Endothelial cell of umbilical vein (primary cell): ENCODE data around the gene MN1. TPM values are rescaled to one million over a fixed set of nuclear protein-coding genes. Genes with fewer than 3 reads are reported as not detected.

Source experiments
- BruUV-seq: library from RNA; stranded (reverse); fragments of 400-500 nt; replicated peaks from 2 replicates; lab custom pipeline; 2021; lab: Mats Ljungman, UMichigan
- CTCF ChIA-PET: fragments of 300-600, 350-600 bp; sonication (Branson Sonifier 250); formaldehyde crosslinking; loops from one replicate; lab custom pipeline; 2021; ENCODE audit warnings: antibody characterized with exemption, inconsistent platforms; lab: Charles Lee
- POLR2A ChIA-PET: fragments of 300-600, 350-600 bp; sonication (Branson Sonifier 250); formaldehyde crosslinking; loops from one replicate; lab custom pipeline; 2021; ENCODE audit warnings: antibody characterized with exemption, inconsistent platforms; lab: Charles Lee
- DNase-seq: peaks from one replicate; pipeline ENCODE4 v3.0.0-alpha.2; 2011; ENCODE audit warnings: low read depth, low spot score
- FAIRE-seq: peaks from 2 replicates; lab custom pipeline; 2011; peaks lifted over from hg19 to GRCh38; lab: Jason Lieb, UNC
- H2AFZ ChIP-seq: 2 replicates; pipeline ENCODE4 v1.6.0; 2012; ENCODE audit warnings: low read depth, low read length, control low read depth, inconsistent platforms
- H3K27ac ChIP-seq: 2 replicates; pipeline ENCODE4 v1.5.1; 2011; ENCODE audit warnings: low read depth, mild to moderate bottlenecking, control low read depth, low read length, moderate library complexity; ENCODE audit not compliant: insufficient read depth
- H3K27me3 ChIP-seq, 2 experiments: 2 replicates each; pipeline versions ENCODE4 v1.6.0 to v1.6.1; 2011; ENCODE audit warnings: low read length in 2 of 2, mixed read lengths in 1 of 2; ENCODE audit not compliant: control insufficient read depth in 2 of 2, insufficient read depth in 2 of 2
- H3K36me3 ChIP-seq, 2 experiments: 2 replicates in 1 of 2; 3 replicates in 1 of 2; pipeline ENCODE4 v1.5.1; 2011; ENCODE audit warnings: low read length in 2 of 2, mild to moderate bottlenecking in 1 of 2, moderate library complexity in 1 of 2; ENCODE audit not compliant: control insufficient read depth in 2 of 2, insufficient read depth in 2 of 2; ENCODE audit errors: extremely low read depth in 1 of 2
- H3K4me1 ChIP-seq: 3 replicates; pipeline ENCODE4 v1.5.1; 2011; ENCODE audit warnings: mild to moderate bottlenecking, low read length; ENCODE audit not compliant: control insufficient read depth, insufficient read depth; ENCODE audit errors: extremely low read depth
- H3K4me2 ChIP-seq: 2 replicates; pipeline ENCODE4 v1.6.1; 2011; ENCODE audit warnings: low read length, control low read depth, mixed read lengths; ENCODE audit not compliant: insufficient read depth
- H3K4me3 ChIP-seq, 3 experiments: fragments of 200-600 bp in 1 of 3; sonication (generic), shearing (Covaris generic) in 1 of 3; replicated peaks in 1 of 3; 2 replicates each; pipeline ENCODE4 v1.5.1; 2011 to 2016; ENCODE audit warnings: control low read depth in 3 of 3, low read length in 3 of 3, mild to moderate bottlenecking in 2 of 3, inconsistent platforms in 1 of 3, low read depth in 1 of 3, moderate library complexity in 1 of 3; ENCODE audit not compliant: insufficient read depth in 1 of 3
- H3K79me2 ChIP-seq: 2 replicates; pipeline ENCODE4 v1.6.0; 2012; ENCODE audit warnings: low read length, inconsistent platforms; ENCODE audit not compliant: control insufficient read depth, insufficient read depth
- H3K9ac ChIP-seq: replicated peaks from 2 replicates; pipeline ENCODE3; 2011; ENCODE audit warnings: low read length, control low read depth; ENCODE audit not compliant: insufficient read depth; ENCODE audit errors: extremely low read depth
- H3K9me1 ChIP-seq: replicated peaks from 3 replicates; pipeline ENCODE4 v1.6.0; 2011; ENCODE audit warnings: mild to moderate bottlenecking, low read length; ENCODE audit not compliant: control insufficient read depth, insufficient read depth; ENCODE audit errors: extremely low read depth
- H3K9me3 ChIP-seq: replicated peaks from 2 replicates; pipeline ENCODE4 v1.5.1; 2012; ENCODE audit warnings: low read length, inconsistent platforms; ENCODE audit not compliant: control insufficient read depth, insufficient read depth
- H4K20me1 ChIP-seq: replicated peaks from 2 replicates; pipeline ENCODE3; 2011; ENCODE audit warnings: mild to moderate bottlenecking, low read length; ENCODE audit not compliant: control insufficient read depth, insufficient read depth; ENCODE audit errors: extremely low read depth
- FOS ChIP-seq: IDR thresholded peaks from 2 replicates; pipeline ENCODE4 v1.6.1; 2011; ENCODE audit warnings: mild to moderate bottlenecking, low read length, moderate library complexity, borderline replicate concordance; ENCODE audit not compliant: insufficient read depth
- GATA2 ChIP-seq: IDR thresholded peaks from 2 replicates; pipeline ENCODE4 v1.7.0; 2011; ENCODE audit warnings: low read depth, mild to moderate bottlenecking, moderate library complexity, mixed read lengths, low read length; ENCODE audit not compliant: insufficient read length, insufficient read depth
- JUN ChIP-seq: IDR thresholded peaks from 2 replicates; pipeline ENCODE4 v1.6.1; 2011; ENCODE audit warnings: borderline replicate concordance, low read depth; ENCODE audit not compliant: insufficient read length, insufficient read depth
- MYC ChIP-seq: IDR thresholded peaks from one replicate; pipeline ENCODE4 v1.6.1; 2011; ENCODE audit warnings: mild to moderate bottlenecking, low read depth, low read length
- POLR2A ChIP-seq: IDR thresholded peaks from 2 replicates; pipeline ENCODE4 v1.6.1; 2012; ENCODE audit warnings: low read depth, mild to moderate bottlenecking, control low read depth, low read length
- POLR2AphosphoS5 ChIP-seq: IDR thresholded peaks from 2 replicates; pipeline ENCODE4 v1.6.1; 2012; ENCODE audit warnings: low read depth, mild to moderate bottlenecking, control low read depth, low read length, moderate library complexity; ENCODE audit not compliant: insufficient read depth
- dilution Hi-C: fragments of 300-500 bp; cut with MboI; formaldehyde crosslinking; loops from one replicate; pipeline ENCODE4 v1.15.0; 2019; ENCODE audit warnings: low sequenced_read_pairs; ENCODE audit not compliant: extremely low pct_ligation_motif_present
- intact Hi-C: fragments of 100-400 bp; cut with micrococcal nuclease; formaldehyde crosslinking; loops from one replicate; pipeline ENCODE4 v1.10.0; 2022
- polyA plus RNA-seq, 4 experiments: library from polyadenylated mRNA; depleted of rRNA in 3 of 4; stranded (reverse) in 3 of 4; unstranded in 1 of 4; fragments of >200 nt; gene quantifications; 2 replicates each; pipeline versions ENCODE4 v1.2.1 to v1.2.3, GENCODE V29; 2011 to 2012; ENCODE audit warnings: missing spikeins in 1 of 4
- total RNA-seq: library from RNA; stranded (reverse); gene quantifications from 2 replicates; pipeline ENCODE4 v1.2.3, GENCODE V29; 2021
- TF ChIP-seq, protein P1 (sequence below), 2 donors: IDR thresholded peaks; 1 replicate in 1 of 2; 2 replicates in 1 of 2; pipeline ENCODE4 v1.5.1; 2011; ENCODE audit warnings: low read length in 2 of 2, mild to moderate bottlenecking in 2 of 2, moderate library complexity in 2 of 2, control low read depth in 1 of 2, inconsistent platforms in 1 of 2, low read depth in 1 of 2; ENCODE audit not compliant: insufficient read depth in 1 of 2; ENCODE audit errors: extremely low read depth in 1 of 2

MN1 gene
- total and polyA plus RNA-seq, 2 donors (not counting 3 experiments of a cell fraction or from before 2014, with no cell fraction given) = 3.8 to 5.2 TPM

DNA sequence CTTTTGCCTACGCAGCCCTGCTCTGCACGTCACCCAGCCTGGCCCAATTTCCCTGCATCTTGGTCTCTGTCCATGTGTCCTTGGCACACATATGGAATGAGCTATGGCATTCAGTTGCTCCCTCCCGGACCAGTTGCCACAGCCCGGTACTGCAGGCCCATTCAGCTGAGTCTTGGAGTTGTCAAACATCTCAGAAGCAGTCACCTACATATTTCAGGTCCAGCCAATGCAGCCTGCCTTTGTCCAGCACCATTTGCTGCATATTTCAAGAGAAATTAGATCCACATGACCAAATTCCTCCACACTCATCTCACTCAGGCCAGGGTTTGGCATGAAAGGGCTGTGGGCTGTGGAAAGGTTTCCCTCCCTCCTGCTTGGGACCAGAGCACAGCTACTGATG lies 76.8 kb downstream of the MN1 start:
- H3K4me3 ChIP-seq = no peak overlapping the region
- H3K27ac ChIP-seq = no peak overlapping the region
- ChIA-PET CTCF (interaction anchor here (1.6 kb wide), 1 partner anchor 10 kb away, joined by 3 read pairs; no protein-coding TSS in a partner anchor), POLR2A (no interaction called here)
- no peaks in the 10 kb centered on the region for H3K79me2 ChIP-seq
- no peak for DNase-seq
- H3K4me2 ChIP-seq = no peak overlapping the region
- no peak for FAIRE-seq
- intact Hi-C loops (no loop called here), dilution Hi-C loops (no loop called here)
- no peak overlapping the region for H3K9ac ChIP-seq
- BruUV-seq = no TSS peak
- TF ChIP-seq JUN = no peak
- TF ChIP-seq POLR2A = no peak
- TF ChIP-seq, protein P1, sequence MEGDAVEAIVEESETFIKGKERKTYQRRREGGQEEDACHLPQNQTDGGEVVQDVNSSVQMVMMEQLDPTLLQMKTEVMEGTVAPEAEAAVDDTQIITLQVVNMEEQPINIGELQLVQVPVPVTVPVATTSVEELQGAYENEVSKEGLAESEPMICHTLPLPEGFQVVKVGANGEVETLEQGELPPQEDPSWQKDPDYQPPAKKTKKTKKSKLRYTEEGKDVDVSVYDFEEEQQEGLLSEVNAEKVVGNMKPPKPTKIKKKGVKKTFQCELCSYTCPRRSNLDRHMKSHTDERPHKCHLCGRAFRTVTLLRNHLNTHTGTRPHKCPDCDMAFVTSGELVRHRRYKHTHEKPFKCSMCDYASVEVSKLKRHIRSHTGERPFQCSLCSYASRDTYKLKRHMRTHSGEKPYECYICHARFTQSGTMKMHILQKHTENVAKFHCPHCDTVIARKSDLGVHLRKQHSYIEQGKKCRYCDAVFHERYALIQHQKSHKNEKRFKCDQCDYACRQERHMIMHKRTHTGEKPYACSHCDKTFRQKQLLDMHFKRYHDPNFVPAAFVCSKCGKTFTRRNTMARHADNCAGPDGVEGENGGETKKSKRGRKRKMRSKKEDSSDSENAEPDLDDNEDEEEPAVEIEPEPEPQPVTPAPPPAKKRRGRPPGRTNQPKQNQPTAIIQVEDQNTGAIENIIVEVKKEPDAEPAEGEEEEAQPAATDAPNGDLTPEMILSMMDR (IDR thresholded peaks at IDR 0.05; ENCODE audit: extremely low read depth in 1 of 2, insufficient read depth in 1 of 2, low read depth in 1 of 2, low read length in 2 of 2) = no peak
- TF ChIP-seq FOS = no peak
- no peak for TF ChIP-seq POLR2AphosphoS5
- no peak for TF ChIP-seq MYC
- no peak for TF ChIP-seq GATA2
- no peaks in the 10 kb centered on the region for H3K9me3 ChIP-seq
- H3K9me1 ChIP-seq = no peaks in the 10 kb centered on the region
- no peaks in the 10 kb centered on the region for H3K36me3 ChIP-seq
- no peaks in the 10 kb centered on the region for H4K20me1 ChIP-seq
- no peaks in the 10 kb centered on the region for H3K27me3 ChIP-seq
- no peak overlapping the region for H2AFZ ChIP-seq
- peaks cover 17% of the 10 kb centered on the region for H3K4me1 ChIP-seq
